ENCODE measurements around the gene ZCCHC24.
A peak's percentile ranks its signal among the peaks of the same experiment; 100 is the strongest.

Gene ZCCHC24

GRCh38 chr10:79438699-79439085 is 6.7 kb downstream of the ZCCHC24 start:
- no peak overlapping the region for H3K27ac ChIP-seq
- no peak for TF ChIP-seq CTCF (IDR thresholded peaks at IDR 0.05)
- no peak for TF ChIP-seq ZFX (IDR thresholded peaks at IDR 0.05; ENCODE audit: borderline replicate concordance)

DNA sequence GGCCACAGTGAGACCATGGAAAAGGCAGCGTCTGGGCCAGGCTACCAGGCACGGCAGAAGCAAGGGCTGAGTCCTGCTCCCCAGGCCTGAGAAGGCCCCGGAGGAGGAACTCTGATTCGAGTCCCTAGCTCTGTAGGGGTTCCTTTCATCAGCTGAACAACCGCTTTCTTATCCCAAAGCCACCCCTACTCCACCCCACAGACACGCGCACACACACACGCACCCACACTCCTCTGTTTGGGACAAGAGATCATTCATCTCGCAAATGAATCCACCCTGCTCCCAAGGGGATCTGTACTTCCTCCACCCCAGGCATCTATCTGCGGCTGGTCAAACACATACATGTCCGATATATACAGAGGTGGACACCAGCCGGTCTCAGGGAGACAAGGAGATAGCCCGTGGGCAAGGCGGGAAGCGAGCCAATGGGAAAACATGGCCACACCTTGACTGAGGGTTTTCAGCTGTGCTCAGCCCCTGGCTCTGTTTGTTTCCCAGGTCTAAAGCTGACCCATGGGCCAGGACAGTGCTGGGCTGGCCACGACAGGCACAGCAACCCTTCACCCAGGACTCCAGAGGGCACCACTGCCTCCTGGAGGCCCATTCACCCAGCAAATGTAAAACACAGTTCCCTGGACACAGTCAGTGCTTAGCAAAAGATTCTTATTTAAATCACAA is 7.3 kb downstream of the ZCCHC24 start:
- TF ChIP-seq ZFX (IDR thresholded peaks at IDR 0.05; ENCODE audit: borderline replicate concordance) (no peak), CTCF (IDR thresholded peaks at IDR 0.05) (peak; percentile 31)
- H3K27ac ChIP-seq: no peak overlapping the region

GRCh38 chr10:79437111-79437814 is 8.2 kb downstream of the ZCCHC24 start:
- H3K27ac ChIP-seq: no peak overlapping the region
- TF ChIP-seq ZFX (IDR thresholded peaks at IDR 0.05; ENCODE audit: borderline replicate concordance) (no peak), CTCF (IDR thresholded peaks at IDR 0.05) (no peak)

DNA sequence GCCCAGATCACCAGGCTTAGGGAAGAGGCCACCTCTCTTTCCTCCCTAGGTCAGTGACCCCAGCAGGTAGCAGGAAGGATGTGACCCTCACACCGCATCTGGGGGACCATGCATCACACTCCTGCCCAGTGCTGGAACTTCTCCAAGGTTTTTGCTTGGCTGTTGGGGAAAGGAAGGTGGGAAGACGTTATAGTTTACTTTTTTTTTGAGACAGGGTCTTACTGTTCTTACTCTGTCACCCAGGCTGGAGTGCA is 8.6 kb downstream of the ZCCHC24 start:
- no peak for TF ChIP-seq ZFX (IDR thresholded peaks at IDR 0.05; ENCODE audit: borderline replicate concordance)
- no peak for TF ChIP-seq CTCF (IDR thresholded peaks at IDR 0.05)
- no peak overlapping the region for H3K27ac ChIP-seq

GRCh38 chr10:79436066-79436849 is 9.2 kb downstream of the ZCCHC24 start:
- no peak overlapping the region for H3K27ac ChIP-seq

GRCh38 chr10:79435271-79436065 is 10.0 kb downstream of the ZCCHC24 start:
- H3K27ac ChIP-seq: no peak overlapping the region
- TF ChIP-seq ZFX (IDR thresholded peaks at IDR 0.05; ENCODE audit: borderline replicate concordance) (no peak), CTCF (IDR thresholded peaks at IDR 0.05) (no peak)

More at GRCh38 chr10:79436066-79436849, 9.2 kb downstream of the ZCCHC24 start:
- no peak for TF ChIP-seq CTCF (IDR thresholded peaks at IDR 0.05)
- TF ChIP-seq ZFX (IDR thresholded peaks at IDR 0.05; ENCODE audit: borderline replicate concordance): no peak
